Body of pancreas (tissue), 4 donors: ENCODE measurements around the gene TOR2A. TPM values are rescaled to one million over a fixed set of nuclear protein-coding genes. Genes with fewer than 3 reads are reported as not detected.
A peak's percentile ranks its signal among the peaks of the same experiment; 100 is the strongest.

ENCODE experiments used
- ATAC-seq: fragments of 150-250 bp; one replicate; pipeline ENCODE4 v1.9.1; 2016
- DNase-seq, 4 donors: peaks; one replicate each; pipeline ENCODE4 v3.0.0-alpha.2; 2019
- H3K27ac ChIP-seq, 4 donors: fragments of 200-600 bp; sonication (generic); 1 replicate in 3 of 4; 2 replicates in 1 of 4; pipeline versions ENCODE4 v1.5.1 to v1.6.1; 2016 to 2019; ENCODE audit warnings: mild to moderate bottlenecking in 1 of 4, mixed read lengths in 1 of 4, moderate library complexity in 1 of 4
- H3K27me3 ChIP-seq, 2 donors: fragments of 200-600 bp; sonication (generic); one replicate each; pipeline ENCODE4 v1.6.0; 2016; ENCODE audit warnings: mild to moderate bottlenecking in 1 of 2
- H3K36me3 ChIP-seq, 2 donors: fragments of 200-600 bp; sonication (generic); replicated peaks in 1 of 2; 2 replicates each; pipeline ENCODE4 v1.5.1; 2016; ENCODE audit warnings: low read depth in 2 of 2; ENCODE audit not compliant: insufficient read depth in 1 of 2
- H3K4me1 ChIP-seq: fragments of 200-600 bp; sonication (generic); one replicate; pipeline ENCODE4 v1.6.0; 2016
- H3K4me3 ChIP-seq, 2 donors: fragments of 200-600 bp; sonication (generic); 1 replicate in 1 of 2; 2 replicates in 1 of 2; pipeline ENCODE4 v1.5.1; 2016 to 2019
- H3K9me3 ChIP-seq, 3 donors: fragments of 200-600 bp; sonication (generic); 1 replicate in 2 of 3; 2 replicates in 1 of 3; pipeline ENCODE4 v1.5.1; 2016
- POLR2A ChIP-seq, 3 donors: fragments of 450-650 bp; IDR thresholded peaks; one replicate each; pipeline ENCODE4 v1.6.1; 2016; ENCODE audit warnings: antibody characterized with exemption in 3 of 3, mild to moderate bottlenecking in 2 of 3
- WGBS, 2 donors: methylation state at CpG; one replicate each; pipeline ENCODE4 v1.1.5; 2017; 5-methylcytosine and 5-hydroxymethylcytosine counted together
- intact Hi-C: fragments of 100-400 bp; cut with DNase I; formaldehyde crosslinking; loops from one replicate; pipeline ENCODE4 v1.15.1; 2023
- total RNA-seq, 2 donors: library from RNA; depleted of rRNA; stranded (reverse); fragments of >200 nt; gene quantifications; one replicate each; pipeline ENCODE4 v1.1.0, GENCODE V29; 2016
- TF ChIP-seq, protein P1 (sequence below), 7 experiments: fragments of 450-650 bp in 4 of 7; fragments of 200-600 bp in 3 of 7; sonication (generic) in 3 of 7; IDR thresholded peaks; one replicate each; pipeline ENCODE4 v1.5.1; 2016 to 2019; ENCODE audit warnings: antibody characterized with exemption in 7 of 7

Gene TOR2A
- total RNA-seq, 2 donors from 2014 or later, result 8.3 to 14.2 TPM

DNA sequence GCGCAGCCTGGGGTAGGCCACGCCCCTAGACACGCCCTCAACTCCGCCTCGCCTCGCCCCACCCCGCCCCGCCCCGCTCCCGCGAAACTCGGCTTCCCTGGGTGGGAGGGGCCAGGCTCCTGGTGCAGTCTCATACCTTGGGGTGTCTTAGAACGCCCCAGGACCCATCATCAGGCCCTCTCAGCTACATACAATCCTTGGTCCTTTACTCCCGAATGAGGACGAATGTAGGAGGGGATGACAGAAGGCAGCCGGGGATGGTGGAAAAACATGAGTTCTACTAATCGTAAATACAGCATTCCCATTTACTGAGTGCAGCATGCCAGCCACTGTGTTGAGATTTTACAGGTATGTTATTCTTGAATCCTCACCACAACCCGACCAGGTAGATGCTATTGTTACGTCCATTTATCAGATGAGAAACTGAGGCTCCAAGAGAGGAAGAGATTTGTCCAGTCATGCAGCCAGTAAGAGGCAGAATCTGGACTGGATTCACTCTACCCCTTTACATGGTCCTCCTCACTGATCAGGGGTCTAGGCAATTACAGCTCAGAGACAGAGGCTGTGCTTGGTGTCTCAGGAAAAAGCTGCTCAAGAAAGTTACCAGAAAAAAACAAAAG lies 36.6 kb upstream of the TOR2A start:
- Histone ChIP-seq H3K27me3 (no peaks in the 10 kb centered on the region), H3K27ac (peak overlapping the region in 3 of 4 donors; percentile 15 to 67 (median 53)), H3K36me3 (no peaks in the 10 kb centered on the region), H3K9me3 (no peaks in the 10 kb centered on the region), H3K4me3 (no peak overlapping the region), H3K4me1 (peaks cover 15% of the 10 kb centered on the region)
- ATAC-seq (no peak), DNase-seq (no peak)
- WGBS, 2 donors, result 3 to 5% methylated on average over 11 to 19 of the region's 19 CpGs
- TF ChIP-seq, protein P1, sequence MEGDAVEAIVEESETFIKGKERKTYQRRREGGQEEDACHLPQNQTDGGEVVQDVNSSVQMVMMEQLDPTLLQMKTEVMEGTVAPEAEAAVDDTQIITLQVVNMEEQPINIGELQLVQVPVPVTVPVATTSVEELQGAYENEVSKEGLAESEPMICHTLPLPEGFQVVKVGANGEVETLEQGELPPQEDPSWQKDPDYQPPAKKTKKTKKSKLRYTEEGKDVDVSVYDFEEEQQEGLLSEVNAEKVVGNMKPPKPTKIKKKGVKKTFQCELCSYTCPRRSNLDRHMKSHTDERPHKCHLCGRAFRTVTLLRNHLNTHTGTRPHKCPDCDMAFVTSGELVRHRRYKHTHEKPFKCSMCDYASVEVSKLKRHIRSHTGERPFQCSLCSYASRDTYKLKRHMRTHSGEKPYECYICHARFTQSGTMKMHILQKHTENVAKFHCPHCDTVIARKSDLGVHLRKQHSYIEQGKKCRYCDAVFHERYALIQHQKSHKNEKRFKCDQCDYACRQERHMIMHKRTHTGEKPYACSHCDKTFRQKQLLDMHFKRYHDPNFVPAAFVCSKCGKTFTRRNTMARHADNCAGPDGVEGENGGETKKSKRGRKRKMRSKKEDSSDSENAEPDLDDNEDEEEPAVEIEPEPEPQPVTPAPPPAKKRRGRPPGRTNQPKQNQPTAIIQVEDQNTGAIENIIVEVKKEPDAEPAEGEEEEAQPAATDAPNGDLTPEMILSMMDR (IDR thresholded peaks at IDR 0.05), result no peak
- TF ChIP-seq POLR2A (IDR thresholded peaks at IDR 0.05), result no peak
- intact Hi-C loops, result no loop called here

DNA sequence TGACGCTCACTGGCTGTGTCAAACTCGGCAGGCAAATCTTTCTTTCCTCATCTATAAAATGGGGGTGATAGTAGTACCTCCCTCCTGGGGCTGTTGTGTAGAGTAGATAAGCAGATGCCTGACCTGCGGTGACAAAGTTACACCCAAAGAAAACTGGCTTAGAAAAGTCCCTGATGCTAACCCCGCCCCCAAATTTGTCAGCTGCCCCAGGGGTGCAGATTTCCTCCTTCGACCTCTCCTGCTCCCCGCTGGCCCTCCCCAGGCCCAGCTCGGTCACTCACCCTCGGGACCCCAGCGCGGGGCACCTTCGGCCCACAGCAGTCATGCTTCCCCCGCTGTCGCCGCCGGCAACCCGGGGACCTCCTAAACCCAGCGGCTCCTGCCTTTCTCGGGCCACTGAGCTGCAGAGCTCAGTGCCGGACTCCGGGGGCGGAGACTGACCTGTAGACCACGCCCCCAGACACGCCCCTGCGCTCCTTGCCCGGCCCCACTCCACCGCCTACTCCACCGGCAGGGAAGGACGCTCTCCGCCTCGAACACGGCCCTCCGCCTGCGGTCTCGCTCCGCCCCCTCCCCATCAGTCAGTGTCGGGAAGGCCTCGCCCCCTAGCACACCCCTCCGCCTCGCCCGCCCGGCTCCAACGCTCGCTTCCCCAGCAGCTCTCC lies 35.9 kb upstream of the TOR2A start:
- WGBS, 2 donors, result 3 to 13% methylated on average over 6 to 43 of the region's 43 CpGs

DNA sequence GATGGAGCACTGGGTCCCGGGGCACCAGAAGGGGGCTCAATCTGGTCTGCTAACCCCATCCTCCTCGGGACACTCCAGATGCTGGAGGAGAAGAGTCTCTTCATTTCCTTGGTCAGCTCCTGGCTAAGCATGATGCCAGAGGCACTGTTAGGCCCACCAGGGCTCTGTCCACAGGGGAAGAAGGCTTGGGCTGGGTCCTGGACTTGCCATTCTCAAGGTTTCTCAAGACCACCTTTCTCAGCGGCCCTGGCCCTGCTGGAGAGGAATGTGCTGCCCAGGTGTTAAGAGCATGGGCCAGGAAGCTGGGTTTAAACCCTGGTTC lies 35.5 kb upstream of the TOR2A start:
- TF ChIP-seq POLR2A (IDR thresholded peaks at IDR 0.05), result no peak
- TF ChIP-seq, protein P1 (IDR thresholded peaks at IDR 0.05), result no peak
- intact Hi-C loops, result no loop called here
- H3K4me3 ChIP-seq, result no peak overlapping the region
- ATAC-seq (no peak), DNase-seq (no peak)
- no peaks in the 10 kb centered on the region for H3K9me3 ChIP-seq
- peaks cover 15% of the 10 kb centered on the region for H3K4me1 ChIP-seq
- WGBS, 2 donors, result 72 to 90% methylated on average over 2 to 3 of the region's 3 CpGs
- no peaks in the 10 kb centered on the region for H3K36me3 ChIP-seq
- H3K27ac ChIP-seq, result peak overlapping the region in 3 of 4 donors; percentile 30 to 75 (median 67)
- H3K27me3 ChIP-seq, result no peaks in the 10 kb centered on the region

More for the DNA sequence above, 35.9 kb upstream of the TOR2A start:
- intact Hi-C loops, result no loop called here
- Histone ChIP-seq H3K4me3 (no peak overlapping the region), H3K36me3 (no peaks in the 10 kb centered on the region), H3K9me3 (no peaks in the 10 kb centered on the region), H3K27me3 (no peaks in the 10 kb centered on the region), H3K27ac (peak overlapping the region in 3 of 4 donors; percentile 30 to 75 (median 67)), H3K4me1 (peaks cover 15% of the 10 kb centered on the region)
- ATAC-seq (peak; percentile 98), DNase-seq (peak; percentile 99)
- TF ChIP-seq, protein P1 (IDR thresholded peaks at IDR 0.05), result peak in 2 of 7 experiments; percentile 6 to 8
- peak in 2 of 3 donors; percentile 36 to 51 for TF ChIP-seq POLR2A (IDR thresholded peaks at IDR 0.05)

DNA sequence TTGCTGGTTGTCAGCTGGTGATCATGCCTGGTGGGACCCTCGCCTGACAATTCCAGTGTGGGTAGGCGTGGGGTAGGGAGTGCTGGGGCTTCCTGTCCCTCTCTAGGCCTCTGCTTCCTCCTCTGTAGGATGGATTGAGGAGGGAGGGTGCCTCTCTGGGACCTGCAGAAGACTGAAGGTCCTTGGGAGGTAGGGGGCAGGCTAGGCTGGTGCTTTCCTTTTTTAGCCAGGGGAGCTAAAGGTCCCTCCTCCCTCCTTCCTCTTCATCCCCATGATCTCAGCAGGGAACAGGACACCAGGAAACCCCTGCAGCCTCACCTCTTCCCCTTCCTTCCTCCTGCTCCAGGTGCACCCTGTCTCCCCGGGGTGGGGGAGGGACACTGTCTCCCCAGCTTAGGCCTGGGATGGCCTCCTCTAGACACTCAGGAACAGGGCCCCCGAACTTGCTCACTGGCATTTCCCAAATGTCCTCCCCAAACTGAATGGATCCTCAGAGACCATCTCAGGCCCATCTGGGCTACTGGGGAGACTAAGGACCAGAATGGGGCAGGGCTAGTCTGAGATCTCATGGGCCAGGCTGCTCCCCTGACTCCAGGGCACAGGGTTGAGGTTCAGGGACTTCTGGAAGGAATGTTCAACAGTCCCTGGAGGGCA lies 35.0 kb upstream of the TOR2A start:
- TF ChIP-seq POLR2A (IDR thresholded peaks at IDR 0.05), result no peak
- no peak overlapping the region for H3K4me3 ChIP-seq
- DNase-seq (no peak), ATAC-seq (no peak)
- H3K36me3 ChIP-seq, result no peaks in the 10 kb centered on the region
- peaks cover 15% of the 10 kb centered on the region for H3K4me1 ChIP-seq
- no peaks in the 10 kb centered on the region for H3K27me3 ChIP-seq
- peak overlapping the region in 2 of 4 donors; percentile 67 to 75 for H3K27ac ChIP-seq
- intact Hi-C loops, result no loop called here
- WGBS, 2 donors, result 70 to 71% methylated on average over 4 of the region's 4 CpGs
- no peaks in the 10 kb centered on the region for H3K9me3 ChIP-seq

DNA sequence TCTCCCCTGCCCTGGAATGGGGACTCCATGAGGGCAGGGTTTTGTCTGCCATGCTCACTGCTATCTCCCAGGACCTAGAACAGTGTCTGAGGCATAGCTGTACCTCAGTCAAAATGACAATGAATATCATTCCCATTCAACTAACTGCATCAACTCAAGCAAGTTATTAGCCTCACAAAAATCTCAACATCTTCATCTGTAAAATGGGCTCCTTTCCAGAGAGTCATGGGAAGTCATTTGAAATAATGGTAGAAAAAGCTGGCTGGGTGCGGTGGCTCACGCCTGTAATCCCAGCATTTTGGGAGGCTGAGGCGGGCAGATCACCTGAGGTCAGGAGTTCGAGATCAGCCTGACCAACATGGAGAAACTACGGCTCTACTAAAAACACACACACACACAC lies 34.0 kb upstream of the TOR2A start:
- Histone ChIP-seq H3K4me3 (no peak overlapping the region), H3K9me3 (no peaks in the 10 kb centered on the region), H3K36me3 (no peaks in the 10 kb centered on the region), H3K27me3 (no peaks in the 10 kb centered on the region), H3K4me1 (peaks cover 15% of the 10 kb centered on the region), H3K27ac (peak overlapping the region in 1 of 4 donors; percentile 2)
- no peak for TF ChIP-seq POLR2A (IDR thresholded peaks at IDR 0.05)
- TF ChIP-seq, protein P1 (IDR thresholded peaks at IDR 0.05), result no peak
- DNase-seq (no peak), ATAC-seq (no peak)
- WGBS, 2 donors, result 75 to 90% methylated on average over 5 of the region's 5 CpGs
- intact Hi-C loops, result no loop called here
